Body of pancreas (tissue), 4 donors: ENCODE results near the gene HSPG2.

Source experiments
- CTCF ChIP-seq, 7 experiments: fragments of 450-650 bp in 4 of 7; fragments of 200-600 bp in 3 of 7; sonication (generic) in 3 of 7; IDR thresholded peaks; one replicate each; pipeline ENCODE4 v1.5.1; 2016 to 2019; ENCODE audit warnings: antibody characterized with exemption in 7 of 7
- POLR2A ChIP-seq, 3 donors: fragments of 450-650 bp; IDR thresholded peaks; one replicate each; pipeline ENCODE4 v1.6.1; 2016; ENCODE audit warnings: antibody characterized with exemption in 3 of 3, mild to moderate bottlenecking in 2 of 3

GRCh38 chr1:21851430-21852250, 85.5 kb downstream of the HSPG2 start:
- TF ChIP-seq POLR2A (IDR thresholded peaks at IDR 0.05) (no peak), CTCF (IDR thresholded peaks at IDR 0.05) (no peak)
